ENCODE measurements around the gene CHST9. TPM values are rescaled to one million over a fixed set of nuclear protein-coding genes. Genes with fewer than 3 reads are reported as not detected.

Gene CHST9
- total RNA-seq, 6 experiments from 2014 or later = 3.8 to 24.2 (median 9.8) TPM

- DNase-seq = no peak
- 92% methylated on average over 7 of the region's 8 CpGs for WGBS (ENCODE audit: insufficient coverage, low coverage, low lambda C conversion rate, missing lambda C conversion rate)
Measured at GRCh38 chr18:26971409-26971808, 213.7 kb downstream of the CHST9 start.

GRCh38 chr18:26970637-26971036 is 214.5 kb downstream of the CHST9 start:
- H3K9me3 ChIP-seq = no peaks in the 10 kb centered on the region
- no peak overlapping the region for H3K27ac ChIP-seq
- 75% methylated on average over 4 of the region's 4 CpGs for WGBS (ENCODE audit: insufficient coverage, low coverage, low lambda C conversion rate, missing lambda C conversion rate)
- intact Hi-C loops (cut with DNase I) = no loop called here
- H3K4me1 ChIP-seq = no peaks in the 10 kb centered on the region
- ATAC-seq (no peak), DNase-seq (no peak)
- no peaks in the 10 kb centered on the region for H3K36me3 ChIP-seq
- no peaks in the 10 kb centered on the region for H3K27me3 ChIP-seq
- TF ChIP-seq POLR2A (IDR thresholded peaks at IDR 0.05) (no peak), CTCF (IDR thresholded peaks at IDR 0.05) (no peak)
- no peak overlapping the region for H3K4me3 ChIP-seq

More at GRCh38 chr18:26971409-26971808, 213.7 kb downstream of the CHST9 start:
- H3K27me3 ChIP-seq = no peaks in the 10 kb centered on the region
- TF ChIP-seq POLR2A (IDR thresholded peaks at IDR 0.05) (no peak), CTCF (IDR thresholded peaks at IDR 0.05) (no peak)
- no peak overlapping the region for H3K27ac ChIP-seq
- H3K4me1 ChIP-seq = no peaks in the 10 kb centered on the region
- H3K4me3 ChIP-seq = no peak overlapping the region
- peak in 1 of 4 donors; percentile 40 for ATAC-seq
- intact Hi-C loops (cut with DNase I) = no loop called here
- no peaks in the 10 kb centered on the region for H3K9me3 ChIP-seq
- no peaks in the 10 kb centered on the region for H3K36me3 ChIP-seq

GRCh38 chr18:26965206-26965605 is 219.9 kb downstream of the CHST9 start:
- Histone ChIP-seq H3K27me3 (no peaks in the 10 kb centered on the region), H3K4me1 (peaks cover 0 to 27% (median 3%) of the 10 kb centered on the region in 4 donors), H3K36me3 (no peaks in the 10 kb centered on the region), H3K27ac (peak overlapping the region in 1 of 3 donors; percentile 34), H3K4me3 (no peak overlapping the region), H3K9me3 (no peaks in the 10 kb centered on the region)
- WGBS (ENCODE audit: insufficient coverage, low coverage, low lambda C conversion rate, missing lambda C conversion rate) = 56% methylated on average over 2 of the region's 3 CpGs
- TF ChIP-seq POLR2A (IDR thresholded peaks at IDR 0.05) (no peak), CTCF (IDR thresholded peaks at IDR 0.05) (no peak)
- intact Hi-C loops (cut with DNase I) = no loop called here
- peak in 2 of 3 donors; percentile 23 to 76 for DNase-seq
- ATAC-seq = peak; percentile 87 to 95 (median 90)

- intact Hi-C loops (cut with DNase I) = no loop called here
- Histone ChIP-seq H3K4me1 (peaks cover 0 to 27% (median 3%) of the 10 kb centered on the region in 4 donors), H3K4me3 (no peak overlapping the region), H3K9me3 (no peaks in the 10 kb centered on the region), H3K27me3 (no peaks in the 10 kb centered on the region), H3K36me3 (no peaks in the 10 kb centered on the region), H3K27ac (no peak overlapping the region)
- DNase-seq = no peak
- 48% methylated on average over 3 of the region's 3 CpGs for WGBS (ENCODE audit: insufficient coverage, low coverage, low lambda C conversion rate, missing lambda C conversion rate)
- peak; percentile 37 to 66 (median 46) for ATAC-seq
- peak in 3 of 4 donors; percentile 21 to 47 (median 33) for TF ChIP-seq CTCF (IDR thresholded peaks at IDR 0.05)
- no peak for TF ChIP-seq POLR2A (IDR thresholded peaks at IDR 0.05)
Measured at GRCh38 chr18:26963292-26963691, 221.8 kb downstream of the CHST9 start.

- Histone ChIP-seq H3K4me3 (no peak overlapping the region), H3K27me3 (no peaks in the 10 kb centered on the region), H3K27ac (no peak overlapping the region), H3K4me1 (peaks cover 0 to 27% (median 3%) of the 10 kb centered on the region in 4 donors), H3K36me3 (no peaks in the 10 kb centered on the region), H3K9me3 (no peaks in the 10 kb centered on the region)
- no peak for DNase-seq
- intact Hi-C loops (cut with DNase I) = no loop called here
- peak; percentile 59 to 82 (median 72) for ATAC-seq
- TF ChIP-seq CTCF (IDR thresholded peaks at IDR 0.05) = no peak
- no peak for TF ChIP-seq POLR2A (IDR thresholded peaks at IDR 0.05)
- 41% methylated on average over 3 of the region's 3 CpGs for WGBS (ENCODE audit: insufficient coverage, low coverage, low lambda C conversion rate, missing lambda C conversion rate)
Measured at GRCh38 chr18:26961839-26962238, 223.3 kb downstream of the CHST9 start.
